ENCODE results near the gene NOSIP.

DNA sequence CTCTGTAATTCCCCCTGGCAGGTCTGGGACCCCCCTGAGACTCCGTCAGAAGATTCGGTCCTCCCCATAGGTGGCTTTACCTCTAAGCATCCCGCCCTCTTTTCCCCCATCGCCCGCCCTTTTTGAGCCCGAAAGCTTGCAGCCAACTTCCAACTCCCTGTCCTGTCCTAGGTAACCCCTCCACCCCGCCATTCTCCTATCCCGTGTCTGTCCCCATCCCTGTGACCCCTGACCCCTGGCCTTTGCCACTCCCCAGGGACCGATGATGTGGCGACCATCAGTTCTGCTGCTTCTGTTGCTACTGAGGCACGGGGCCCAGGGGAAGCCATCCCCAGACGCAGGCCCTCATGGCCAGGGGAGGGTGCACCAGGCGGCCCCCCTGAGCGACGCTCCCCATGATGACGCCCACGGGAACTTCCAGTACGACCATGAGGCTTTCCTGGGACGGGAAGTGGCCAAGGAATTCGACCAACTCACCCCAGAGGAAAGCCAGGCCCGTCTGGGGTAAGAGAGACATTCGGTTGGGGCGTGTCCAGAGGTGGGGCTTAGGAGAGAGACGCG is 52.1 kb downstream of the NOSIP start:
- TF ChIP-seq EZH2 (IDR thresholded peaks at IDR 0.05; ENCODE audit: insufficient read depth, low read length), result no peak
- TF ChIP-seq, protein P1, sequence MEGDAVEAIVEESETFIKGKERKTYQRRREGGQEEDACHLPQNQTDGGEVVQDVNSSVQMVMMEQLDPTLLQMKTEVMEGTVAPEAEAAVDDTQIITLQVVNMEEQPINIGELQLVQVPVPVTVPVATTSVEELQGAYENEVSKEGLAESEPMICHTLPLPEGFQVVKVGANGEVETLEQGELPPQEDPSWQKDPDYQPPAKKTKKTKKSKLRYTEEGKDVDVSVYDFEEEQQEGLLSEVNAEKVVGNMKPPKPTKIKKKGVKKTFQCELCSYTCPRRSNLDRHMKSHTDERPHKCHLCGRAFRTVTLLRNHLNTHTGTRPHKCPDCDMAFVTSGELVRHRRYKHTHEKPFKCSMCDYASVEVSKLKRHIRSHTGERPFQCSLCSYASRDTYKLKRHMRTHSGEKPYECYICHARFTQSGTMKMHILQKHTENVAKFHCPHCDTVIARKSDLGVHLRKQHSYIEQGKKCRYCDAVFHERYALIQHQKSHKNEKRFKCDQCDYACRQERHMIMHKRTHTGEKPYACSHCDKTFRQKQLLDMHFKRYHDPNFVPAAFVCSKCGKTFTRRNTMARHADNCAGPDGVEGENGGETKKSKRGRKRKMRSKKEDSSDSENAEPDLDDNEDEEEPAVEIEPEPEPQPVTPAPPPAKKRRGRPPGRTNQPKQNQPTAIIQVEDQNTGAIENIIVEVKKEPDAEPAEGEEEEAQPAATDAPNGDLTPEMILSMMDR (IDR thresholded peaks at IDR 0.05; ENCODE audit: insufficient read depth, low read depth, low read length), result no peak

All from astrocyte (in vitro differentiated cells and primary cell).